ENCODE measurements around the gene LENG8.

- TF ChIP-seq ZNF565 (CRISPR knock-in tag; conservative IDR thresholded peaks at IDR 0.05; ENCODE audit: low read depth) (no peak), CREB5 (CRISPR knock-in tag; IDR thresholded peaks at IDR 0.05; ENCODE audit: low read depth) (no peak), PATZ1 (CRISPR knock-in tag; IDR thresholded peaks at IDR 0.05; ENCODE audit: borderline replicate concordance) (no peak), ISL1 (CRISPR knock-in tag; IDR thresholded peaks at IDR 0.05) (no peak), CSRNP3 (CRISPR knock-in tag; IDR thresholded peaks at IDR 0.05) (no peak), SNAI2 (CRISPR knock-in tag; IDR thresholded peaks at IDR 0.05) (no peak), ARNTL (CRISPR knock-in tag; IDR thresholded peaks at IDR 0.05; ENCODE audit: borderline replicate concordance, low read depth) (no peak), GLIS3 (CRISPR knock-in tag; IDR thresholded peaks at IDR 0.05) (no peak), RARB (CRISPR knock-in tag; IDR thresholded peaks at IDR 0.05) (no peak), BACH2 (CRISPR knock-in tag; IDR thresholded peaks at IDR 0.05; ENCODE audit: borderline replicate concordance) (no peak), CSDC2 (CRISPR knock-in tag; IDR thresholded peaks at IDR 0.05) (no peak), ZFP30 (CRISPR knock-in tag; IDR thresholded peaks at IDR 0.05) (no peak)
Observed at GRCh38 chr19:54418930-54419800, 29.8 kb upstream of the LENG8 start.
